HG02885 (cell line): Measurements from ENCODE around the gene ARHGDIG.
"Not testable (repeated sequence)": the region's sequence is repeated elsewhere in the genome, so short reads cannot be mapped to it uniquely, and the experiment has no call there.

Experiments
- ATAC-seq: cut with Tn5 transposase; IDR thresholded peaks from one replicate; pipeline ENCODE4 v1.9.1; 2021; ENCODE audit warnings: mild to moderate bottlenecking; ENCODE audit not compliant: unreplicated experiment, poor library complexity

The ARHGDIG gene

DNA sequence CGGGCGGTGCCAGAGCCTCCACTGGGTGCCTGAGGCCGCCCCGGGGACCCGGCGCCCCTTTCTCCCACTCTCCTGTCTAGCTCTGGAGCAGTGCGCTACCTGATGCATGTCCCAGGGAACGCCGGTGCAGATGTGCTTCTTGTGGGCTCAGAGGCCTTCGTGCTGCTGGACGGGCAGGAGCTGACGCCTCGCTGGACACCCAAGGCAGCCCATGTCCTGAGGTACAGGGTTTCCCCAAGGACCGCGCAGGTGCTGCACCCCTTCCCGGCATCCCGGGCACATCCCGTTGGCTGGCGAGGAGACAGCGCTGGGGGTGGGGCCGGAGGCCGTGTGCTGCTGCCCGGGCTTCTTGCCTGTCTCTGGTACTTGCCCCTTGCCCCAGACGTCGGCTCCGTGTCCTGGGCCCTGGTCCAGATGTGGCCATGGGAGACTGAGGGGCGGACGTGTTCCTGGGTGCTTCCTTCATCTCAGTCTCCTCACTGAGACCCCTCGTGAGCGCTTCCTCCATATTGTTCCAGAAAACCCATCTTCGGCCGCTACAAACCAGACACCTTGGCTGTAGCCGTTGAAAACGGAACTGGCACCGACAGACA, 17.1 kb upstream of the ARHGDIG start:
- ATAC-seq, result no peak

DNA sequence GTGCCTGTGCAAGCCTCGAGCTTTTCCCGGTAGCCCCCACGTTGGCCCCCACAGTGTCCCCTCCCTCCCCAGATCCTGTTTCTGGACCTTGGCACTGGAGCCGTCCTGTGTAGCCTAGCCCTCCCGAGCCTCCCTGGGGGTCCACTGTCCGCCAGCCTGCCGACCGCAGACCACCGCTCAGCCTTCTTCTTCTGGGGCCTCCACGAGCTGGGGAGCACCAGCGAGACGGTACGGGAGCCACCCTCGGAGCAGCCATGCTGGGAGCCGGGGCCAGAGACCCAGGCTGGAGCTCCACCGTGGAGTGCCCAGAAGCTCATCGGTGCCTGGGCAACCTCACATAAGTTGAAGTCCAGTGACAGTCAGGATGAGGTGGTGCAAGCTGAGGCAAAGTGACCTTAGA, 16.4 kb upstream of the ARHGDIG start:
- ATAC-seq, result no peak

DNA sequence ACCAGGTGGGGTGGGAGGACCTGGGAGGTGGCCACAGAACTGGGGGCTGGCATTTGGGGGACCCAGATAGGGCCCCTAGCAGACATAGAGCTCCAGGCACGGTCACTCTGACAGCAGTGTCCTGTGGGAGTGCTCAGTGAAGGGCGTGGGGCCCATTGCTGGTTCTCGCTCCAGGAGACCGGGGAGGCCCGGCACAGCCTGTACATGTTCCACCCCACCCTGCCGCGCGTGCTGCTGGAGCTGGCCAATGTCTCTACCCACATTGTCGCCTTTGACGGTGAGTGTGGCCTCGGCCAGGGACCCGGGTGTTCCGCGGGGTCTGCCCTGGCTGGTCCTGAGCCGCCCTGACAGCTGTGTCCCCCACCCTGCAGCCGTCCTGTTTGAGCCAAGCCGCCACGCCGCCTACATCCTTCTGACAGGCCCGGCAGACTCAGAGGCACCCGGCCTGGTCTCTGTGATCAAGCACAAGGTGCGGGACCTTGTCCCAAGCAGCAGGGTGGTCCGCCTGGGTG, 15.9 kb upstream of the ARHGDIG start:
- ATAC-seq, result no peak

DNA sequence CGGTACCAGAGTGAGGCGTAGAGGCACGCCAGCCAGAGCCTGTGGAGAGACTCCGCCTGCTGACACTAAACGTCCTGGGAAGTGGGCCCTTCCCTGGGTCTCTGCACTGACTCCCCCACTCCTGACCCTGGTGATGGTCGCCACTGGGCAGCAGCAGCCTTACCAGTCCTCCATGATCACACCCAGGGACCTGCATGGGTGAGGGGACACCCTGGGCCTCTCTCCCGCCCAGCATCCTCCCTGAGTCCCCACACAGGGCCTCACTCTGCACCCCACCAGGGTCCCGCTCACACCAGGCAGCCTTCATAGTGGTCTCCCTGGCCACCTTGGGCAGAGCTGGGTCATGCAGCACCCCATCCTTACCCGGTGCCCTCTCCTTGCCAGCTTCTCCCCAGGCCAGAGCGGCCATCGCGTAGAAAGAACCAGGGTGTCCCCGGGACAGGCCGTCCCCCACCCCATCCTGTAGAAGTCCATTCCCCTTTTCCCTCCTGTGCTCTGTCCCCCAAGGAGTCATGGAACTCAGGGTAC, 15.3 kb upstream of the ARHGDIG start:
- no peak for ATAC-seq

DNA sequence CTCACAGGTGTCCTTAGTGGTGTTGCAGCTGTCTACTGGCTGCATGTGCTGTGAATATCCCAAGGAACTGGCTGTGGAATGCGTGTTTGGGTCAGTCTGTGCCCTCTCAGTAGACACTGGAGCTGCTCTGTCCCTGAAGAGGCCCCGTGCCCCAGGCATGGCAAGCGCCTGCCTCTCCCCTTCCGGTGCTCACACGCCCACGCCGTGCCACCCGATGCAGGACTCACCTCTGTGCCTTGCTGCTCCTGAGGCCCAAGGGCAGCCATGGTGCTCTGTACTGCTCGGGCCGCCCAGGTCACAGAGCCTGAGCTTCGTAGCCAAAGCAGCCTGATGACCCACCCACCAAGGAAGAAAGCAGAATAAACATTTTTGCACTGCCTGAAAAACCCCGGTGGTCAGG, 14.7 kb upstream of the ARHGDIG start:
- no peak for ATAC-seq

DNA sequence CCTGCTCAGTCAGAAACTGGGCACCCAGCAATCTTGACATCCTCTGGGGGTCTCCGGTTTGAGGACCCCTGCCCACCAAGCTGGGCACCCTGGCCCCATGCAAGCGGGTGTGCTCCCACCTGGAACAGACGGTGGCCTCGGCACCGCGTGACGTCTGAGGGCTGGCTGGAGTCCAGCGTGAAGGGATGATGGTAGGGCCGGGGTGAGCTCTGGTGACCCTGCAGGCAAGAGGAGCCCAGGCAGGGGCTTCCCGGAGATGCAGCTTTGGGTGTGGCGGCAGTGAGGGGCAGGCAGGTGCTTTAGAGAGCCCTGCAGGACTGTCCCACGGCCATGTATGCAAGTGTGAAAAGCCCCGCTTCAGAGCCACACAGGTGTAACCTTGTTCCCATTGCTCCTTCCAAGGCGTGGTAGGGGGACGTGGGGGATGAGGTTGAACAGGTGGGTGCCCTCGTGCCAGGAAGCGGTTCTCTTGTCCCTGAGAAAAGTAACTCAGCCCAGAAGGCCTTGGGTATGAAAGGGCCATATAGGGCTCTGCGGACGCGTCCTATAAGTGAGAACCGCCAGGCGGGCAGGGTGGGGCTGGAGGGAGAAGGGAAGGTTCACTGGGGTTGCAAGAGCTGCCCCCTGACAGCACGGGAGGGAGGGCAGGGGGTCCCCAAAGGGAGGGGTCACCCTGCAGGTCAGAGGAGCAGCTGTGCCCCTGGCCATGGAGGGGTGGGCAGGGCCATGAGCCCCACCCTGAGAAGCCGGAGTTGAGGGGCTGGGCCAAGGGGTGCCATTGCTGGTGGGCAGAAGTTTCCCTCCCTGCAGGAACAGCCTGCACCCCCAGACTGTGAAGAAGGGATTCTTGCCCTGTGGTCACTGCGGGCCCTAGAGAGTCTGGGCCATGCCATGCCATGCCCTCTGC, 13.9 kb upstream of the ARHGDIG start:
- ATAC-seq, result no peak

DNA sequence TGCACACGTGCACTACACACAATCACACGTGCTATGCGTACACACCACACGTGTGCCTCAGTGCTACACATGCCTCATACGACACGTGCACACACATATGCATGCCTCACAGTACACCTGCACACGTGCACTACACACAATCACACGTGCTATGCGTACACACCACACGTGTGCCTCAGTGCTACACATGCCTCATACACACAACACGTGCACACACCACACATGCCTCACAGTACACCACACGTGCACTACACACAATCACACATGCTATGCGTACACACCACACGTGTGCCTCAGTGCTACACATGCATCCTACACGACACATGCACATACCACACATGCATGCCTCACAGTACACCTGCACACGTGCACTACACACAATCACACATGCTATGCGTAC, 12.8 kb upstream of the ARHGDIG start:
- ATAC-seq, result not testable (repeated sequence)

DNA sequence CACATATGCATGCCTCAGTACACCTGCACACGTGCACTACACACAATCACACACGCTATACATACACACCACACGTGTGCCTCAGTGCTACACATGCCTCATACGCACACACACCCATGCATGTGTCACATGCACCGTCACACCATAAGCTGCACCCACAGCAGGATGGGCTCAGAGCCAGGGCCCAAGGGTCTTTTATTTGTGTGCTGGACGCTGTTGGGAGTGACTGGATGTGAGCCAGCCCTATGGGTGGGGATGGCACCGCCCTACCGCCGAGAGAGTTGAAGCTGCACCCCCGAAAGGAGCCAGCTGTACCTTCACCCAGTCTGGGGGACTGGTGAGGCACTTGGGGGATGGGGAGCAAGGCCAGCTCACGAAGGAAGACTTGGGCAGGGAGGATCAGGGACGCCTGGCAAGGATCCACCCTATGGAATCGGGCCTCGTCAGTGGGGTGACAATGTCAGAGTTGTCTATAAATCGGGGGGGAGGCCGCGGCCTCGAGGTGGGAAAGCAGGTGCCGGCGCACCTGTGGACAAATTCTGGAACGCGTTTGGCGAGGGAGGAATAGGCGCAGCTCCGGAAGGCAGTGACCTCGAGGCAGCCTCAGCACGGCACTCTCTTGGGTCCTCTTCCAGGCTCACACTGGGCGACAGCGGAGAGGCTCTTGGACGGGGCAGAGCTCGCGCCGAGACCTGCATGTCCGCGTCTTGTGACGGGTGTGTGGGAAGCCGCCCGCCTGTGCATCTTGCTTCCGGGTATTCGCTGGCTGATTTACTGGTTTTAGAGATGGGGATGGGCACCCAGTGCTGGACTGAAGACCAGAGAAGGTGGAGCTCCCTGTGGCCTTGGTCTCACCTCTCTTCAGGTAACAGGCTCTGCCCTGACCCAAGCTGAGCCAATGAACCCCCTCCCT, 12.0 kb upstream of the ARHGDIG start:
- ATAC-seq, result no peak

DNA sequence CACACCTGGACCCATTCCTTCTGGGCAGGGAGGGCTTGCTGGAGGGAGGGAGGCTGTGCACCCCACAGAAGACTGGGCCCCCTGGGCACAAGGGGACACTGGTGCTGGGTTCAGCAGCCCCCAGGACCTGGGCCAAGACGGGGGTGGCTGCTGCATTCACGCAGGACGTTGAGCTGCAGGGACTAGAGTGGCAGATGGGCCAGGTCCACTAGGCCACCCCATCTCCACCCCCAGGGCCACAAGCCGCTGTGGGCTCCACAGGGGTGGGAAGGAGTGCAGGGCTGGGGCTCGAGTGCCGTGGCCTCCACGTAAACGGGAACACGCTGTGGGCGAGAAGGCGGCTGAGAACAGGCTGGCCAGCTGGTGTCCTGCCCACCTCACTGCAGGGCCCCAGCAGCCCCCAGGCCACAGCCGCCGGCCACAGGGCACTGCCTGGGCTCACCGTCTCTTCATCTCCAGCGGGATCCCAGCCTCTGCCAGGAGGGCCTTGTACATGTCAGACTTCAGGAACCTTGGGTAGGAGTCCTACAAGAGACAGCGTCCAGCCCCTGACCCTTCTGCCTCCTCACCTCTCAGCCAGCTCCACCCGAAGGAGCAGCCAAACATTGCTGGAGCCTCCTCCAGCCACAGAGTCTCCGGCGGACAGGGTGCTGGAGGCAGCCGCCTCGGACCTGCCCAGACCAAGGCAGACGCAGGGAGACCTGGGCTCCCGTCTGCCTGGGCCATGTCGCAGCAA, 11.2 kb upstream of the ARHGDIG start:
- no peak for ATAC-seq

DNA sequence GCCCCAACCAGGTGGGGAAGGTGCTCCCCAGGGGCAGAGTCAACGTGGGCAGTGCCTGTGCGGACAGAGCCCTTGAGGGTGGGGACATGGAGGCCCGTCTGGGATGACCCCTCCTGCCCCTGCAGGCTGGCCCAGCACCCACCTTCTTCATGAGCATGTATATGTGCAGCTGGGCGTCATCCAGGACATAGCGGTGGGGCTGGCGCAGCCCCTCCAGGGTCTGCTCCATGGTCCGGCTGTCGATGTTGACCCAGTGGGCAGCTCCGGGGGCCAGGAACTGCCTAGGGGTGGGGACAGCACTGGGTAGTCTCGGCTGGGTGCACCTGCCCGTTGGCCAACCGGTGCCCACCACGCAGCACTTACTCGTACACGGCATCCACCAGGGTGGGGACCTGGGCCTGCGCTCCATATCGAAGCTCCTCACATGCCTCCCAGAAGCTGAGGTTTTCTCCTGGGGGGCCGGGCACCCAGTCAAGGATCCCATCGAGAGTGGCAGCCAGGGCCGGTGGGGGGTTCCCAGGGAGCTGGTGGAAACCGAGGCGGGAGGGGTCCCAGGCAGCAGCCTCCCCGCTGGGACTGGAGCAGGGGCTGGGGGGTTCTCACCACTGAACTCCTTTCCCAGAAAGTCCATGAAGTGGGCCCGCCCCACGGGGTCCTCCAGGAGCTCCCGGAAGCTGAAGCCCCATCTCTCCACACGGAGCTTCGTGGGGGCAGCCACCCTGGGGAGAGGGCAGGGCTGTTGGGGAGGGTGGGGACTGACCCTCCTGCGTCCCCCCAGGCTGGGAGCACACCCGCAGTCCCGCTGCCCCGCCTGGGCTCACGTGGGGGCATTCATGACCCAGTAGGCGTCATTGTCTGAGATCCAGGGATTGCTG, 9.8 kb upstream of the ARHGDIG start:
- no peak for ATAC-seq

DNA sequence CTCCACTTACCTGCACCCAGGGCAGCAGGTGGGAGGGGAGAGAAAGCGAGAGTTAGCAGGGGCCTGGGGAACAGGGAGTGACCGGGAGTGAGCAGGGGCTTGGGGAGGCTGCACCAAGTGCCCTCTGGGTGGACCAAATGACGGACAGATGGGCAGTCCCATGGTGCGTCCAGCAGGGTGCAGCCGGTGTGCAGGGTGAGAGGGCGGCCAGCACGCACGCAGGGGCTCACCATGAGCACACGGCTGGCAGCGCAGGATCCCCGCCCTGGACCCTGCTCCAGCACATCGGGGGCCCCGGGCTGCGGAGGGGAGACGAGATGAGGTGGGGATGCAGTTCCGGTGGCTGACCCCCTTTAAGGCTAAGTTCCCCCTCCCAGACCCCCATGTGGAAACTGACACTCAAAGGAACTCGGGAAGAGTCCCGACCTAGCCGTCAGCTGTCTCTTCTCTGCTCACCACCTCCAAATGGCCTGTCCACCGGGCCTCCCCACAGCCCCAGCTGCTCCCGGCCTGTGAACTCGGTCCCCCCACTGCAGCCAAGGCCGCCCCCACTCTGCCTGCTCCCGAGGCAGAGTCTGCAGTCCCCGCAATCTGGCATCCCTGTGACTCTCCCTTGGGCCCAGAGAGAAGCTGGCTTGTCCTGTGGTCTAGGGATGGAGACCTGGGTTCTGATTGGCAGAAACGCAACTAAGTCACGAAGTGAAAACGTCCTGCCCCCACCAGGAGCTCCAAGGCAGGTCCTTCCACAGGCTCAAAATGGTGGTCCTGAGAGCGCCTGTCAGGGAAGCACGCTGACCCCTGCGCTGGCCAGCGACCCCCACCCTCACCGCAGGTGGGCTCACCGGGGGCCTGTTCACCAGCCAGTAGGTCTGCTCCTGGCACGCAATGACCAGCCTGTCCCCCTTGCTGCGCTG, 7.5 kb upstream of the ARHGDIG start:
- no peak for ATAC-seq

DNA sequence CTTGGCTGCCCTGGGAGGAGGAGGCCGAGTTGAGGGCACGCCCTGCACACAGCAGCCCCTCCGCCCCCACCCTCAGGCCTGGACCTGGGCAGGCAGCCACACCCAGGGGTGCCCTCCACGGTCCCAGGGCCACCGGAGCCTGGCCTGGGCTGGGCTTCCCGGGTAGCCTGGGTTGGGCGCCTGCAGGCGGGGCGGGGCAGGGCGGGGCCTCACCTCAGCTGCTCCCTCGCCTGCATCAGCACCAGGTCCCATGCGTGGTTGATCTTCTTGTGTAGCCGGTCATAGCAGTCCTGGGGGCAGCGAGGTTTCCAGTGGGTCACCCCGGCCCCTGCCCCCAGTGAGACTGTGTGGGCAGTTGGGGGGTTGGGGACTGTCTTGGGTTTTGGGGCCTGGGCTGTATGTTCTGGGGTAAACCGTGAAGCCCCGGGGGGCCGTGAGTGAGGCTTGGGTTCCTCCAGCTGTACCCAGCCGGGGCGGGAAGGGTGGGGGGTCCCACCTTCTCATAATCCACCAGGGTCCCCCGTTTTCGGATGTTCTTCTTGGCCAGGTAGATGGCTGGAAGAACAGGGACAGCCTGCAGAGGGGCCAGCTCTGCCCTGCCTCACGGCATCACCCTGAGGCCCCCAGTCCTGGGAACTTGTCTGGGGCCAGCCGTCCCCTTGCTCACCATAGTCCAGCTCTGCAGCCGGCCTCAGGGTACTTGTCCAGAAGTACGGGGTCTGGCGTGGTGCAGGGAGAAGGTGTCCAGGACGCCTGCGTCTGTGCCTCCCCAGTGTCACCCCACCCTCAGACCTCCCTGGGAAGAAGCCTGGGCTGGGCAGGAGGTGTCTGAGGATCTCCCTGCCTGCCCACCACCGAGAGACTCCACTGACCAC, 6.6 kb upstream of the ARHGDIG start:
- ATAC-seq, result no peak

DNA sequence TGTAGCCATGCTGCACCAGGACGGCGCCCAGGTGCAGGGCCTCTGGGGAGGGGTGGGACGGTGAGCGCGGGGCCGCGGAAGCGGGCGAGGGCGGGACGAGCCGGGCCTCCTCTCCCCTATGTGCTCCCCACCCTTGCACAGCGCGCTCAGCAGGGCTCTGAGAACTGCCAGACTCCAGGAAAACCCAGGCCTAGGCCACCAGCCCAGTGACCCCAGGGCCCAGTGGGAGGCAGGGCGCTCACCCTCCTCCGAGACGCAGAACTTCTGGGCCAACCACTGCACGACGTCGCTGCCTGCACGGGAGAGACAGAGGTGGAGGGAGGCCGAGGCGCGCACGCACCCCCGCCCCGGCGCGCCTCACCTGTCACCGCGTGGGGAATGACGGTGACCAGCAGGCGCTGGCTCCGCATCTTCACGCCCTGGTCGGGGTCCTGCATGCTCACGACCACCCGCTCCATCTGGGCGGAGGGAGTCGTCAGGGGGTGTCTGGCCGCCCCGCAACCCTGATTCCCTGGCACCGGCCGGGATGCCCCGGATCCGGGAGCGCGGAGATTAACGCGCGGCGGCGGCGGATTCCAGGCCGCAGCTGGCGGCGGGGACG, 5.2 kb upstream of the ARHGDIG start:
- ATAC-seq, result no peak

DNA sequence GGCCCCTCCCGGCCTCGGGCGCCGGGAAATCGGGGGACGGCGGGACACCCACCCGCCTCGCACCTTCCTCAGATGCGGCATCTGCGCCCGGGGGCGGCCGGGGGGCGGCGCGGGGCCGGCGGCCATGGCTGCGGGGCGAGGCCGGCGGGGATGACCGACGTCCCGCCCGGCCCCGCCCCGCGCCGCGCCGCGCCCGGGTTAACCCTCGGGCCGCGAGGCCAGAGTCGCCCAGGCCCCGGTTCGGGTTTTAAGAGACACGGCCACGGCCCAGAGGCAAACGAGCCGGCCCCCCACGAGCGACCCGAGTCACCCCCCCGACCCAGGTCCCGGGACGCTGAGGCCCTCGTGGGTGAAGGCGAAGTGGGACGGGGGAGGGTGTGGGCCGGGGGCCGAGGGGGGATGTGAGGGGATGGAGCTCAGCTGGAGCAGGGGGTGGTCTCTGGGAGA, 4.6 kb upstream of the ARHGDIG start, which contains the start of gene RGS11:
Gene RGS11 (minus strand): TSS at position 159 of the 447 bp plus-strand sequence. CDS start 33 bp downstream, at position 126.
- no peak for ATAC-seq

DNA sequence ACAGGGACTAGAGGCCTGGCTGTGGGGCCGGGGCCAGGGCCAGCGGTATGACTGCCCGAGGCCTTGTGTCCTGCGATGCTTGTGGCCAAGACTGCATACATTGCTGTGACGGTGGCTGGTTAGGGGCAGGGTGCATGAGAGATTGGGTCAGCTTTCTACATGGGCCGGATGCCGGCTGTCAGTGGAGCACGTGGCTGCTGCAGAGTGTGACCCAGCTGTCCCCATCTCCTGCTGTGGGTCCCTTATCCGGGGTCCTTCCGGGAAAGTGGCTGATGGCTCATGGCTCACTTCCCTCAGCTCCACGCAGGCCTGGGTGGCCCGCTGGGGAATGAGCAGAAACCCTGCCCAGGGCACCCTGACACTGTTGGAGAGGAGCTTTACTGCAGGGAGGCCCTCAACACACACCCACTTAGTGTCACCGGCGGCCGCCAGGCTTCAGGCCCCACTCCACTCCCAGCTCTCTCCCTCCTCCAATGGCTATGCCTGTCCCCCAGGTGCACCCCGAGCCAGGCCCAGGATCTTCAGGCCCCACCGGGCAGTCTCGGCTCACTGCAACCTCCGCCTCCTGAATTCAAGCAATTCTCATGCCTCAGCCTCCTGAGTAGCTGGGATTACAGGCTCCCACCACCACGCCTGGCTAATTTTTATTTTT, 3.8 kb upstream of the ARHGDIG start:
- no peak for ATAC-seq

DNA sequence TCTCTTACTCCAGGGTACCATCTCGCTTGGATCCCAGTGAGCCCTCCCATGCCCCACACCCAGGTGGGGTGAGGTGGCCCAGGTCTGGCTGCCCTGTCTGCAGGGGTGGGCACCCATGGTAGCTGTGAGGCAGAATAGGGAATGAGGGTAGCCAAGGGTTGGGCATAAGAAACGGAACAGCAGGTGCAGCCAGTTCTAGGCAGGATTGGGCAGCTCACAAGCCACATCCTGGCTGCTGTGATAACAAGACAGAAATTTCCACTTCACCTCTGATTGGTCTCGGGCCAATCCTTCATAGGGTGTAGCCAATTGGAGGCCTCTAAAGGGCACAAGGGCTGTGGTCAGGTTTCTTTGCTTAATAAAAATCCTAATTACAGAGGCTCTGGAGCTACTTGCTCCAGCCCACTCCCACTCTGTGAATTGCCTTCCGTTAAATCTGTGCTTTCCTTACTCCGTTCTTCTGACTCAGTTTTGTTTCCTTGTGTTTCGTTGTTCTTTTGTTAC, 1.5 kb upstream of the ARHGDIG start:
- ATAC-seq, result no peak
